ENCODE results near the gene RYR2.
"Not testable (repeated sequence)": the region's sequence is repeated elsewhere in the genome, so short reads cannot be mapped to it uniquely, and the experiment has no call there.

Gene RYR2

GRCh38 chr1:237241038-237241437, 199.1 kb downstream of the RYR2 start:
- no peak for TF ChIP-seq JUND (IDR thresholded peaks at IDR 0.05; ENCODE audit: low read depth)
- in situ Hi-C loops (cut with HindIII; ENCODE audit: low pct_unique_long_range_greater_than_20kb, low sequenced_read_pairs): no loop called here
- DNase-seq (ENCODE audit: low read depth in 1 of 2, low spot score in 1 of 2): no peak

GRCh38 chr1:237244778-237245177, 202.8 kb downstream of the RYR2 start:
- TF ChIP-seq JUND (IDR thresholded peaks at IDR 0.05; ENCODE audit: low read depth): no peak
- in situ Hi-C loops (cut with HindIII; ENCODE audit: low pct_unique_long_range_greater_than_20kb, low sequenced_read_pairs): no loop called here
- DNase-seq (ENCODE audit: low read depth in 1 of 2, low spot score in 1 of 2): no peak

- DNase-seq (ENCODE audit: low read depth in 1 of 2, low spot score in 1 of 2): no peak
- no peak for TF ChIP-seq JUND (IDR thresholded peaks at IDR 0.05; ENCODE audit: low read depth)
These were observed 205.5 kb downstream of the RYR2 start for GRCh38 chr1:237247442-237247841.

GRCh38 chr1:237249120-237249519, 207.1 kb downstream of the RYR2 start:
- in situ Hi-C loops (cut with HindIII; ENCODE audit: low pct_unique_long_range_greater_than_20kb, low sequenced_read_pairs): no loop called here
- TF ChIP-seq JUND (IDR thresholded peaks at IDR 0.05; ENCODE audit: low read depth): no peak
- no peak for DNase-seq (ENCODE audit: low read depth in 1 of 2, low spot score in 1 of 2)

More at GRCh38 chr1:237247442-237247841, 205.5 kb downstream of the RYR2 start:
- in situ Hi-C loops (cut with HindIII; ENCODE audit: low pct_unique_long_range_greater_than_20kb, low sequenced_read_pairs): no loop called here

GRCh38 chr1:237250055-237250454, 208.1 kb downstream of the RYR2 start:
- TF ChIP-seq JUND (IDR thresholded peaks at IDR 0.05; ENCODE audit: low read depth): no peak
- in situ Hi-C loops (cut with HindIII; ENCODE audit: low pct_unique_long_range_greater_than_20kb, low sequenced_read_pairs): no loop called here
- no peak for DNase-seq (ENCODE audit: low read depth in 1 of 2, low spot score in 1 of 2)

- in situ Hi-C loops (cut with HindIII; ENCODE audit: low pct_unique_long_range_greater_than_20kb, low sequenced_read_pairs): no loop called here
- DNase-seq (ENCODE audit: low read depth in 1 of 2, low spot score in 1 of 2): no peak
- TF ChIP-seq JUND (IDR thresholded peaks at IDR 0.05; ENCODE audit: low read depth): no peak
These were observed 213.1 kb downstream of the RYR2 start for GRCh38 chr1:237255071-237255470.

GRCh38 chr1:237258871-237259270, 216.9 kb downstream of the RYR2 start:
- in situ Hi-C loops (cut with HindIII; ENCODE audit: low pct_unique_long_range_greater_than_20kb, low sequenced_read_pairs): no loop called here
- TF ChIP-seq JUND (IDR thresholded peaks at IDR 0.05; ENCODE audit: low read depth): no peak
- no peak for DNase-seq (ENCODE audit: low read depth in 1 of 2, low spot score in 1 of 2)

- in situ Hi-C loops (cut with HindIII; ENCODE audit: low pct_unique_long_range_greater_than_20kb, low sequenced_read_pairs): no loop called here
- DNase-seq (ENCODE audit: low read depth in 1 of 2, low spot score in 1 of 2): no peak
- no peak for TF ChIP-seq JUND (IDR thresholded peaks at IDR 0.05; ENCODE audit: low read depth)
These were observed 219.2 kb downstream of the RYR2 start for GRCh38 chr1:237261198-237261597.

GRCh38 chr1:237267743-237268142, 225.8 kb downstream of the RYR2 start:
- no peak for DNase-seq (ENCODE audit: low read depth in 1 of 2, low spot score in 1 of 2)
- in situ Hi-C loops (cut with HindIII; ENCODE audit: low pct_unique_long_range_greater_than_20kb, low sequenced_read_pairs): no loop called here
- no peak for TF ChIP-seq JUND (IDR thresholded peaks at IDR 0.05; ENCODE audit: low read depth)

- TF ChIP-seq JUND (IDR thresholded peaks at IDR 0.05; ENCODE audit: low read depth): no peak
- in situ Hi-C loops (cut with HindIII; ENCODE audit: low pct_unique_long_range_greater_than_20kb, low sequenced_read_pairs): no loop called here
- no peak for DNase-seq (ENCODE audit: low read depth in 1 of 2, low spot score in 1 of 2)
These were observed 228.0 kb downstream of the RYR2 start for GRCh38 chr1:237269938-237270337.

- no peak for TF ChIP-seq JUND (IDR thresholded peaks at IDR 0.05; ENCODE audit: low read depth)
- in situ Hi-C loops (cut with HindIII; ENCODE audit: low pct_unique_long_range_greater_than_20kb, low sequenced_read_pairs): no loop called here
These were observed 228.4 kb downstream of the RYR2 start for GRCh38 chr1:237270353-237270752.

GRCh38 chr1:237277994-237278393, 236.0 kb downstream of the RYR2 start:
- in situ Hi-C loops (cut with HindIII; ENCODE audit: low pct_unique_long_range_greater_than_20kb, low sequenced_read_pairs): not testable (repeated sequence)

More at GRCh38 chr1:237270353-237270752, 228.4 kb downstream of the RYR2 start:
- DNase-seq (ENCODE audit: low read depth in 1 of 2, low spot score in 1 of 2): no peak

GRCh38 chr1:237279629-237280028, 237.6 kb downstream of the RYR2 start:
- TF ChIP-seq JUND (IDR thresholded peaks at IDR 0.05; ENCODE audit: low read depth): no peak
- DNase-seq (ENCODE audit: low read depth in 1 of 2, low spot score in 1 of 2): no peak
- in situ Hi-C loops (cut with HindIII; ENCODE audit: low pct_unique_long_range_greater_than_20kb, low sequenced_read_pairs): no loop called here

More at GRCh38 chr1:237277994-237278393, 236.0 kb downstream of the RYR2 start:
- not testable (repeated sequence) for DNase-seq (ENCODE audit: low read depth in 1 of 2, low spot score in 1 of 2)

- in situ Hi-C loops (cut with HindIII; ENCODE audit: low pct_unique_long_range_greater_than_20kb, low sequenced_read_pairs): no loop called here
- no peak for DNase-seq (ENCODE audit: low read depth in 1 of 2, low spot score in 1 of 2)
These were observed 239.5 kb downstream of the RYR2 start for GRCh38 chr1:237281481-237281880.

More at GRCh38 chr1:237281481-237281880, 239.5 kb downstream of the RYR2 start:
- no peak for TF ChIP-seq JUND (IDR thresholded peaks at IDR 0.05; ENCODE audit: low read depth)
